GM12878 (cell line): ENCODE measurements around the gene LEF1. TPM values are rescaled to one million over a fixed set of nuclear protein-coding genes. Genes with fewer than 3 reads are reported as not detected.

Source experiments
- ATAC-seq: fragments of 200-7000 bp; cut with Tn5 transposase; 3 replicates; pipeline ENCODE4 v1.9.1; 2020; ENCODE audit warnings: mild to moderate bottlenecking, moderate library complexity
- BruUV-seq: library from RNA; stranded (reverse); fragments of 400-500 nt; replicated peaks from 2 replicates; lab custom pipeline; 2021; lab: Mats Ljungman, UMichigan
- CTCF ChIA-PET: fragments of 300-600 bp; sonication (Branson Sonifier 250); formaldehyde crosslinking; extraction: SDS; loops from one replicate; lab custom pipeline; 2021; ENCODE audit warnings: inconsistent platforms; lab: Yijun Ruan, JAX
- POLR2A ChIA-PET: fragments of 350-600 bp; formaldehyde crosslinking; extraction: SDS; loops from one replicate; lab custom pipeline; 2021; ENCODE audit warnings: inconsistent platforms; lab: Charles Lee
- RAD21 ChIA-PET: fragments of 300-600 bp; sonication (Branson Sonifier 250); formaldehyde crosslinking; loops from one replicate; lab custom pipeline; 2023; ENCODE audit warnings: antibody characterized with exemption; ENCODE audit not compliant: unreplicated experiment; lab: Charles Lee
- SMC1A ChIA-PET: fragments of 300-600 bp; sonication (Branson Sonifier 250); formaldehyde crosslinking; loops from one replicate; lab custom pipeline; 2023; ENCODE audit not compliant: unreplicated experiment, uncharacterized antibody; lab: Charles Lee
- DNase-seq: peaks from one replicate; pipeline ENCODE4 v3.0.0-alpha.2; 2011; ENCODE audit warnings: low read depth, low spot score
- FAIRE-seq: peaks from 3 replicates; lab custom pipeline; 2011; peaks lifted over from hg19 to GRCh38; lab: Jason Lieb, UNC
- H2AFZ ChIP-seq: 2 replicates; pipeline ENCODE4 v1.6.0; 2011; ENCODE audit warnings: low read depth, low read length, control low read depth; ENCODE audit not compliant: control insufficient read depth
- H3K27ac ChIP-seq: 2 replicates; pipeline ENCODE4 v1.5.1; 2011; ENCODE audit warnings: control low read depth; ENCODE audit not compliant: control insufficient read depth, insufficient read depth
- H3K27me3 ChIP-seq, 2 experiments: replicated peaks in 1 of 2; 2 replicates each; pipeline versions ENCODE4 v1.6.0 to v1.6.1; 2011; ENCODE audit warnings: low read length in 1 of 2; ENCODE audit not compliant: control insufficient read depth in 2 of 2, insufficient read depth in 2 of 2
- H3K36me3 ChIP-seq, 2 experiments: 2 replicates each; pipeline ENCODE4 v1.5.1; 2011; ENCODE audit warnings: low read length in 1 of 2; ENCODE audit not compliant: control insufficient read depth in 2 of 2, insufficient read depth in 2 of 2
- H3K4me1 ChIP-seq: 2 replicates; pipeline ENCODE4 v1.6.1; 2011; ENCODE audit warnings: mild to moderate bottlenecking, low read length, moderate library complexity, mixed read lengths; ENCODE audit not compliant: control insufficient read depth, insufficient read depth
- H3K4me2 ChIP-seq: 2 replicates; pipeline ENCODE4 v1.6.0; 2011; ENCODE audit warnings: control low read depth; ENCODE audit not compliant: control insufficient read depth, insufficient read depth
- H3K4me3 ChIP-seq: fragments of 200-600 bp; sonication (generic); 2 replicates; pipeline ENCODE4 v1.5.1; 2016
- H3K79me2 ChIP-seq: 2 replicates; pipeline ENCODE4 v1.6.0; 2011; ENCODE audit warnings: low read length; ENCODE audit not compliant: control insufficient read depth, insufficient read depth
- H3K9ac ChIP-seq: 2 replicates; pipeline ENCODE4 v1.8.0; 2011; ENCODE audit warnings: low read length, control low read depth, mixed read lengths; ENCODE audit not compliant: control insufficient read depth, insufficient read depth
- H3K9me3 ChIP-seq: replicated peaks from 3 replicates; pipeline ENCODE4 v1.5.1; 2011; ENCODE audit warnings: mild to moderate bottlenecking, low read length; ENCODE audit not compliant: control insufficient read depth, insufficient read depth
- H4K20me1 ChIP-seq: 2 replicates; pipeline ENCODE4 v1.6.0; 2011; ENCODE audit not compliant: control insufficient read depth, insufficient read depth
- CHD4 ChIP-seq: fragments of 200-600 bp; sonication (generic); IDR thresholded peaks from 2 replicates; pipeline ENCODE4 v1.6.1; 2016; ENCODE audit warnings: mild to moderate bottlenecking
- CTCF ChIP-seq, 3 experiments: IDR thresholded peaks in 2 of 3; conservative IDR thresholded peaks in 1 of 3; 2 replicates each; pipeline ENCODE4 v1.5.1; 2011; ENCODE audit warnings: low read depth in 3 of 3, low read length in 3 of 3, mild to moderate bottlenecking in 3 of 3, control low read depth in 2 of 3, moderate library complexity in 2 of 3, inconsistent platforms in 1 of 3, mixed read lengths in 1 of 3; ENCODE audit not compliant: control insufficient read depth in 2 of 3, insufficient read depth in 1 of 3; ENCODE audit errors: extremely low read depth in 1 of 3
- EED ChIP-seq: sonication (generic); IDR thresholded peaks from 2 replicates; pipeline ENCODE4 v1.6.1; 2016; ENCODE audit warnings: antibody characterized with exemption, low read depth
- FOS ChIP-seq: IDR thresholded peaks from 3 replicates; pipeline ENCODE4 v1.6.1; 2011; ENCODE audit warnings: borderline replicate concordance; ENCODE audit not compliant: insufficient read length; ENCODE audit errors: extremely low read depth
- HDAC6 ChIP-seq: fragments of 200-600 bp; sonication (generic); IDR thresholded peaks from one replicate; pipeline ENCODE4 v1.8.0; 2017; ENCODE audit warnings: antibody characterized with exemption; ENCODE audit not compliant: unreplicated experiment
- IKZF1 ChIP-seq: fragments of 450-650 bp; conservative IDR thresholded peaks from 2 replicates; pipeline ENCODE4 v1.6.1; 2017; ENCODE audit warnings: antibody characterized with exemption, mild to moderate bottlenecking
- IKZF2 ChIP-seq, 2 experiments: fragments of 450-650 bp; IDR thresholded peaks; 2 replicates each; pipeline ENCODE4 v1.6.1; 2017; ENCODE audit warnings: mild to moderate bottlenecking in 2 of 2, moderate library complexity in 2 of 2
- MEF2A ChIP-seq: IDR thresholded peaks from 2 replicates; pipeline ENCODE4 v1.6.1; 2011; ENCODE audit warnings: low read depth, mild to moderate bottlenecking, low read length, moderate library complexity; ENCODE audit not compliant: insufficient read depth
- MLLT1 ChIP-seq: fragments of 450-650 bp; IDR thresholded peaks from 2 replicates; pipeline ENCODE4 v1.6.1; 2016; ENCODE audit warnings: mild to moderate bottlenecking
- NR2C2 ChIP-seq: IDR thresholded peaks from 2 replicates; pipeline ENCODE4 v1.6.1; 2011; ENCODE audit warnings: borderline replicate concordance, low read depth; ENCODE audit not compliant: control insufficient read depth, insufficient read length
- POLR2AphosphoS2 ChIP-seq: IDR thresholded peaks from 2 replicates; pipeline ENCODE4 v1.6.1; 2011; ENCODE audit warnings: low read depth, mild to moderate bottlenecking, low read length, improper control_type of control experiment, moderate library complexity
- RCOR1 ChIP-seq: conservative IDR thresholded peaks from 2 replicates; pipeline ENCODE4 v1.6.1; 2012; ENCODE audit warnings: low read depth, low read length, improper control_type of control experiment
- SMAD1 ChIP-seq: fragments of 450-650 bp; IDR thresholded peaks from 2 replicates; pipeline ENCODE4 v1.6.1; 2018; ENCODE audit warnings: mild to moderate bottlenecking, low read depth; ENCODE audit not compliant: partially characterized antibody
- SREBF1 ChIP-seq: IDR thresholded peaks from 2 replicates; pipeline ENCODE4 v1.6.1; 2012; ENCODE audit warnings: mild to moderate bottlenecking, low read length
- STAT3 ChIP-seq: IDR thresholded peaks from 2 replicates; pipeline ENCODE4 v1.6.1; 2011; ENCODE audit warnings: low read depth, low read length, improper control_type of control experiment
- ZBTB40 ChIP-seq: fragments of 450-650 bp; IDR thresholded peaks from 2 replicates; pipeline ENCODE4 v1.6.1; 2016; ENCODE audit warnings: mild to moderate bottlenecking, moderate library complexity, borderline replicate concordance
- ZNF207 ChIP-seq: fragments of 450-650 bp; IDR thresholded peaks from 2 replicates; pipeline ENCODE4 v1.6.1; 2014; ENCODE audit warnings: antibody characterized with exemption, mild to moderate bottlenecking, borderline replicate concordance
- ZNF622 ChIP-seq: fragments of 450-650 bp; IDR thresholded peaks from 2 replicates; pipeline ENCODE4 v1.6.1; 2017; ENCODE audit warnings: mild to moderate bottlenecking, inconsistent platforms
- WGBS: methylation state at CpG from one replicate; pipeline ENCODE4 v1.1.6; 2016; ENCODE audit warnings: low lambda C conversion rate; ENCODE audit not compliant: insufficient replicate concordance, insufficient coverage; ENCODE audit errors: missing lambda C conversion rate; 5-methylcytosine and 5-hydroxymethylcytosine counted together
- in situ Hi-C: fragments of 300-500 bp; cut with MboI; formaldehyde crosslinking; loops from 9 replicates; pipeline ENCODE4 v1.14.3; 2018; ENCODE audit warnings: mixed read lengths
- intact Hi-C: fragments of 100-400 bp; cut with micrococcal nuclease; formaldehyde crosslinking; loops from one replicate; pipeline ENCODE4 v1.14.2; 2022; ENCODE audit not compliant: unreplicated experiment
- polyA plus RNA-seq, 11 experiments: library from polyadenylated mRNA; depleted of rRNA in 4 of 11; unstranded in 6 of 11; stranded (reverse) in 5 of 11; fragments of >200 nt; fragmentation: Nextera tagmentation in 4 of 11; fragmentation: Illumina TruSeq in 1 of 11; extraction: Ambion mirVana in 4 of 11; extraction: Trizol in 1 of 11; gene quantifications; 1 replicate in 1 of 11; 2 replicates in 10 of 11; pipeline versions ENCODE4 v1.2.1 to v1.2.3, GENCODE V29; 2011 to 2016; ENCODE audit warnings: inconsistent platforms in 2 of 11, missing spikeins in 2 of 11, low read depth in 1 of 11
- total RNA-seq, 4 experiments: library from RNA; depleted of rRNA in 3 of 4; stranded (reverse); fragments of >200 nt in 3 of 4; fragmentation: Illumina TruSeq in 1 of 4; extraction: Trizol in 1 of 4; gene quantifications; 2 replicates each; pipeline versions ENCODE4 v1.2.1 to v1.2.3, GENCODE V29; 2013 to 2021

The LEF1 gene
- total and polyA plus RNA-seq, 10 of the 15 experiments (the other 5 are each of a cell fraction or from before 2014, with no cell fraction given), result 10.2 to 38.1 (median 19.5) TPM

- no peak overlapping the region for H2AFZ ChIP-seq
- SMC1A ChIA-PET, result no interaction called here
- no peak for FAIRE-seq
- no peak overlapping the region for H3K9ac ChIP-seq
- H3K4me3 ChIP-seq, result no peak overlapping the region
- in situ Hi-C loops (no loop called here), intact Hi-C loops (no loop called here)
- DNase-seq, result no peak
- no peak overlapping the region for H3K27ac ChIP-seq
- CTCF ChIA-PET, result no interaction called here
- no peaks in the 10 kb centered on the region for H3K4me1 ChIP-seq
- RAD21 ChIA-PET, result no interaction called here
- H3K36me3 ChIP-seq, result no peaks in the 10 kb centered on the region
- no peak for ATAC-seq
- 55% methylated on average over 3 of the region's 3 CpGs for WGBS
- BruUV-seq, result no TSS peak
- no peak overlapping the region for H3K4me2 ChIP-seq
- H3K27me3 ChIP-seq, result no peaks in the 10 kb centered on the region
- no peaks in the 10 kb centered on the region for H4K20me1 ChIP-seq
- no peaks in the 10 kb centered on the region for H3K9me3 ChIP-seq
- TF ChIP-seq HDAC6 (no peak), CTCF (IDR thresholded peaks at IDR 0.05 in 2 of 3, conservative IDR thresholded peaks at IDR 0.05 in 1 of 3; ENCODE audit: control insufficient read depth in 2 of 3, extremely low read depth in 1 of 3, insufficient read depth in 1 of 3, low read depth in 3 of 3, low read length in 3 of 3) (no peak), EED (no peak), ZNF207 (no peak), MLLT1 (no peak), IKZF2 (IDR thresholded peaks at IDR 0.05) (no peak), MEF2A (no peak), RCOR1 (no peak), ZNF622 (no peak), FOS (no peak), SMAD1 (no peak), SREBF1 (no peak), ZBTB40 (no peak), IKZF1 (no peak), NR2C2 (no peak), STAT3 (no peak), POLR2AphosphoS2 (no peak), CHD4 (no peak)
- H3K79me2 ChIP-seq, result no peaks in the 10 kb centered on the region
- POLR2A ChIA-PET, result no interaction called here
Measured at GRCh38 chr4:108192935-108193334, 24.2 kb upstream of the LEF1 start.
